Measurements from ENCODE around the gene MTRFR.

Gene MTRFR

GRCh38 chr12:123286652-123287373 lies 53.6 kb downstream of the MTRFR start:
- no peak for ATAC-seq (replicated peaks; ENCODE audit: extremely low read depth, poor library complexity, severe bottlenecking)
- Mint-ChIP-seq H3K4me3 (no peak overlapping the region), H3K4me1 (no peaks in the 10 kb centered on the region), H3K9me3 (no peaks in the 10 kb centered on the region), H3K27ac (ENCODE audit: low read depth) (no peak overlapping the region), H3K36me3 (ENCODE audit: insufficient read depth) (peaks cover 2% of the 10 kb centered on the region), H3K27me3 (no peaks in the 10 kb centered on the region)
- DNase-seq (ENCODE audit: low spot score in 2 of 2) = no peak

- no peak for ATAC-seq (replicated peaks; ENCODE audit: extremely low read depth, poor library complexity, severe bottlenecking)
- DNase-seq (ENCODE audit: low spot score in 2 of 2) = no peak
- Mint-ChIP-seq H3K36me3 (ENCODE audit: insufficient read depth) (peaks cover 11% of the 10 kb centered on the region), H3K27ac (ENCODE audit: low read depth) (peak overlapping the region; percentile 47), H3K4me3 (no peak overlapping the region), H3K27me3 (no peaks in the 10 kb centered on the region), H3K9me3 (no peaks in the 10 kb centered on the region), H3K4me1 (no peaks in the 10 kb centered on the region)
Measured at GRCh38 chr12:123288751-123289346, 55.6 kb downstream of the MTRFR start.

GRCh38 chr12:123289911-123290310 lies 56.7 kb downstream of the MTRFR start:
- ATAC-seq (replicated peaks; ENCODE audit: extremely low read depth, poor library complexity, severe bottlenecking) (no peak), DNase-seq (ENCODE audit: low spot score in 2 of 2) (no peak)
- Mint-ChIP-seq H3K27ac (ENCODE audit: low read depth) (no peak overlapping the region), H3K4me1 (no peaks in the 10 kb centered on the region), H3K9me3 (no peaks in the 10 kb centered on the region), H3K36me3 (ENCODE audit: insufficient read depth) (peaks cover 18% of the 10 kb centered on the region), H3K4me3 (no peak overlapping the region), H3K27me3 (no peaks in the 10 kb centered on the region)

- H3K4me3 Mint-ChIP-seq = no peak overlapping the region
- peaks cover 39% of the 10 kb centered on the region for H3K36me3 Mint-ChIP-seq (ENCODE audit: insufficient read depth)
- H3K27me3 Mint-ChIP-seq = no peaks in the 10 kb centered on the region
- H3K4me1 Mint-ChIP-seq = no peaks in the 10 kb centered on the region
- H3K27ac Mint-ChIP-seq (ENCODE audit: low read depth) = peak overlapping the region; percentile 22
- DNase-seq (ENCODE audit: low spot score in 2 of 2) (no peak), ATAC-seq (replicated peaks; ENCODE audit: extremely low read depth, poor library complexity, severe bottlenecking) (no peak)
- H3K9me3 Mint-ChIP-seq = no peaks in the 10 kb centered on the region
Measured at GRCh38 chr12:123293178-123293760, 60.0 kb downstream of the MTRFR start.

DNA sequence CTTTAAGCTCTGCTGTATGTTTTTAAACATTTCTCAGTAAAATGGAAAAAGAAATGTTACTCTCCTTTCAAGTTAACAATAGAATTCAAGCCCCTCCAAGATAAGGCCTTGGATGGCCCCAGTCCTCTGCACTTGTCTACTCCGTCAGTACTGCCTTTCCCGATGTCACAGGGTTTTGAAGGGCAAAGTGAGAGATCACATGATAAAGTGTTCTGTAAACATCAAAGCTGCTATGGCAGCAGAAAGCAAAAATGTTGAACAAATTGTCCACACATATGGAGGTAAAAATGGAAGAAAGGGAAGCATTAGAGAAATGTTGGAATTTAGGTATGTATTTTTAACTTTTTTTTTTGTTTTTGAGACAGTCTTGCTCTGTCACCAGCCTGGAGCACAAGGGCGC lies 71.9 kb downstream of the MTRFR start:
- H3K4me3 Mint-ChIP-seq = no peak overlapping the region
- H3K4me1 Mint-ChIP-seq = no peaks in the 10 kb centered on the region
- no peaks in the 10 kb centered on the region for H3K9me3 Mint-ChIP-seq
- H3K36me3 Mint-ChIP-seq (ENCODE audit: insufficient read depth) = peaks cover 75% of the 10 kb centered on the region
- H3K27me3 Mint-ChIP-seq = no peaks in the 10 kb centered on the region
- H3K27ac Mint-ChIP-seq (ENCODE audit: low read depth) = no peak overlapping the region
- no peak for DNase-seq (ENCODE audit: low spot score in 2 of 2)
- no peak for ATAC-seq (replicated peaks; ENCODE audit: extremely low read depth, poor library complexity, severe bottlenecking)

DNA sequence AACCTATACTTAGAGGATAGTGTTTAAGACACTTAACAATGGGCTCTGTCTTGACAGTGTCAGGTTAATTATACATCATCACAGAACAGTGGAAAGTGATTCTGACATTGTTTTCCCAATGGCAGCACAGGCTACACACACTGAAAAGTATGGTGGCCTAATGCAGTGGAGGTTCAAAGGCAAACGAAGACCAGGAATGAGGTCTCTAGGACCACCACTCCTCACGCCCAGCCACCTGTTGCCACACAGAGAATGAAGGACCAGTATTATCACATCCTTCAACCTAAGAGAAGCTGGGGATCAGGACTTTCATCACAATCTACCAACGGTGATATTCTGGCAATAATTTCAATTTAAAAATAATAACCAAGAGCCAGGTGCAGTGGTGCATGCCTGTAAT lies 73.0 kb downstream of the MTRFR start:
- no peak overlapping the region for H3K4me3 Mint-ChIP-seq
- no peaks in the 10 kb centered on the region for H3K9me3 Mint-ChIP-seq
- no peak for ATAC-seq (replicated peaks; ENCODE audit: extremely low read depth, poor library complexity, severe bottlenecking)
- H3K4me1 Mint-ChIP-seq = no peaks in the 10 kb centered on the region
- DNase-seq (ENCODE audit: low spot score in 2 of 2) = no peak
- peaks cover 75% of the 10 kb centered on the region for H3K36me3 Mint-ChIP-seq (ENCODE audit: insufficient read depth)
- H3K27me3 Mint-ChIP-seq = no peaks in the 10 kb centered on the region
- H3K27ac Mint-ChIP-seq (ENCODE audit: low read depth) = no peak overlapping the region

All from central memory CD8-positive, alpha-beta T cell (primary cell).